OCI-LY1 (cell line): Measurements from ENCODE around the gene PCNX1.

Experiments
- H2AFZ ChIP-seq: fragments of 200-600 bp; sonication (generic), shearing (Covaris generic); 2 replicates; pipeline ENCODE4 v1.6.0; 2014; ENCODE audit warnings: antibody characterized with exemption, mild to moderate bottlenecking, low read length
- H3F3A ChIP-seq: fragments of 200-600 bp; sonication (generic), shearing (Covaris generic); 2 replicates; pipeline ENCODE4 v1.6.0; 2014; ENCODE audit warnings: mild to moderate bottlenecking, antibody characterized with exemption, low read length, moderate library complexity; ENCODE audit not compliant: insufficient read depth
- H3K27ac ChIP-seq: fragments of 200-600 bp; sonication (generic); 2 replicates; pipeline ENCODE4 v1.5.1; 2014; ENCODE audit warnings: low read length, mixed run types, mild to moderate bottlenecking, low read depth; ENCODE audit not compliant: poor library complexity, severe bottlenecking
- H3K27me3 ChIP-seq: fragments of 200-600 bp; sonication (generic); 2 replicates; pipeline ENCODE4 v1.6.0; 2014; ENCODE audit warnings: antibody characterized with exemption, mild to moderate bottlenecking, low read length, moderate library complexity; ENCODE audit not compliant: insufficient read depth
- H3K36me3 ChIP-seq: fragments of 200-600 bp; sonication (generic); 2 replicates; pipeline ENCODE4 v1.6.1; 2014; ENCODE audit warnings: mild to moderate bottlenecking, antibody characterized with exemption, low read length, moderate library complexity, mixed read lengths; ENCODE audit not compliant: insufficient read depth
- H3K4me1 ChIP-seq: fragments of 200-600 bp; sonication (generic); 2 replicates; pipeline ENCODE4 v1.5.1; 2014; ENCODE audit warnings: mild to moderate bottlenecking, low read length, moderate library complexity; ENCODE audit not compliant: insufficient read depth, severe bottlenecking
- H3K4me2 ChIP-seq: fragments of 200-600 bp; sonication (generic), shearing (Covaris generic); 2 replicates; pipeline ENCODE4 v1.6.1; 2014; ENCODE audit warnings: low read length
- H3K4me3 ChIP-seq: fragments of 200-600 bp; sonication (generic); 2 replicates; pipeline ENCODE4 v1.5.1; 2014; ENCODE audit warnings: low read length, low read depth, mild to moderate bottlenecking, mixed read lengths; ENCODE audit not compliant: poor library complexity, severe bottlenecking
- H3K79me2 ChIP-seq: fragments of 200-600 bp; shearing (Covaris generic); 2 replicates; pipeline ENCODE4 v1.6.1; 2016; ENCODE audit warnings: mixed run types, low read length, mixed read lengths; ENCODE audit not compliant: insufficient read depth
- H3K9ac ChIP-seq: fragments of 200-600 bp; sonication (generic), shearing (Covaris generic); 2 replicates; pipeline ENCODE4 v1.6.1; 2014; ENCODE audit warnings: mild to moderate bottlenecking, low read length, mixed read lengths
- H3K9me2 ChIP-seq: fragments of 200-600 bp; sonication (generic), shearing (Covaris generic); 2 replicates; pipeline ENCODE4 v1.6.1; 2014; ENCODE audit warnings: low read depth, mild to moderate bottlenecking, low read length, mixed read lengths
- H3K9me3 ChIP-seq: fragments of 200-600 bp; shearing (Covaris generic); 2 replicates; pipeline ENCODE4 v1.6.1; 2014; ENCODE audit warnings: low read length, mixed read lengths
- H4K20me1 ChIP-seq: fragments of 200-600 bp; sonication (generic), shearing (Covaris generic); 2 replicates; pipeline ENCODE4 v1.6.0; 2016; ENCODE audit warnings: mild to moderate bottlenecking, low read length; ENCODE audit not compliant: insufficient read depth
- EZH2 ChIP-seq: fragments of 200-600 bp; sonication (generic), shearing (Covaris generic); IDR thresholded peaks from 2 replicates; pipeline ENCODE4 v1.8.0; 2017; ENCODE audit warnings: borderline replicate concordance, mixed run types, mild to moderate bottlenecking, antibody characterized with exemption, low read length, moderate library complexity, mixed read lengths
- TF ChIP-seq, protein P1 (sequence below): fragments of 200-600 bp; sonication (generic), shearing (Covaris generic); IDR thresholded peaks from 2 replicates; pipeline ENCODE4 v1.5.1; 2017; ENCODE audit warnings: mild to moderate bottlenecking, antibody characterized with exemption, low read length, moderate library complexity, mixed read lengths

PCNX1 gene

DNA sequence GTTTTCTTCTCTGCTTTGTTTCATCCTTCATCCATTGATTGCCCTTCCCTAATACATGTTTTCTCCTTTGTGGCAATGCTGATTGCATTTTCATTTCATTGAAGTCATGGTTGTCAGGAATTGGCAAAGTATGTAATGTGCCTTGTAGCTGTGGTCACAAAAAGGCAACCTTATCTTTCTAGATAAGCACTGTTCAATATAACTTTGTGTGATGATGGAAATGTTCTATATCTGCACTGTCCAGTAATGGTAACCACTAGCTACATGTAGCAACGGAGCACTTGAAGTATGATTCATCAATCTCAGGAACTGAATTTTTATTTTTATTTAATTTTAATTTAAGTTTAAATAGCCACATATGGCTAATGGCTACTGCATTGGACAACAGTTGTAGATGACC lies 79.8 kb downstream of the PCNX1 start:
- TF ChIP-seq, protein P1, sequence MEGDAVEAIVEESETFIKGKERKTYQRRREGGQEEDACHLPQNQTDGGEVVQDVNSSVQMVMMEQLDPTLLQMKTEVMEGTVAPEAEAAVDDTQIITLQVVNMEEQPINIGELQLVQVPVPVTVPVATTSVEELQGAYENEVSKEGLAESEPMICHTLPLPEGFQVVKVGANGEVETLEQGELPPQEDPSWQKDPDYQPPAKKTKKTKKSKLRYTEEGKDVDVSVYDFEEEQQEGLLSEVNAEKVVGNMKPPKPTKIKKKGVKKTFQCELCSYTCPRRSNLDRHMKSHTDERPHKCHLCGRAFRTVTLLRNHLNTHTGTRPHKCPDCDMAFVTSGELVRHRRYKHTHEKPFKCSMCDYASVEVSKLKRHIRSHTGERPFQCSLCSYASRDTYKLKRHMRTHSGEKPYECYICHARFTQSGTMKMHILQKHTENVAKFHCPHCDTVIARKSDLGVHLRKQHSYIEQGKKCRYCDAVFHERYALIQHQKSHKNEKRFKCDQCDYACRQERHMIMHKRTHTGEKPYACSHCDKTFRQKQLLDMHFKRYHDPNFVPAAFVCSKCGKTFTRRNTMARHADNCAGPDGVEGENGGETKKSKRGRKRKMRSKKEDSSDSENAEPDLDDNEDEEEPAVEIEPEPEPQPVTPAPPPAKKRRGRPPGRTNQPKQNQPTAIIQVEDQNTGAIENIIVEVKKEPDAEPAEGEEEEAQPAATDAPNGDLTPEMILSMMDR: no peak
- TF ChIP-seq EZH2: no peak
- no peaks in the 10 kb centered on the region; the same call in 1 of the 2 replicates for H3F3A ChIP-seq

GRCh38 chr14:70988452-70988851 lies 81.2 kb downstream of the PCNX1 start:
- Histone ChIP-seq H3K4me2 (no peak overlapping the region), H3K4me1 (no peaks in the 10 kb centered on the region), H3K36me3 (no peaks in the 10 kb centered on the region), H3K27ac (no peak overlapping the region), H3K9ac (no peak overlapping the region), H3K27me3 (no peaks in the 10 kb centered on the region), H3K9me3 (no peaks in the 10 kb centered on the region), H3K9me2 (no peaks in the 10 kb centered on the region), H2AFZ (no peak overlapping the region), H3K79me2 (no peaks in the 10 kb centered on the region), H4K20me1 (no peaks in the 10 kb centered on the region), H3F3A (no peaks in the 10 kb centered on the region; the same call in 1 of the 2 replicates), H3K4me3 (no peak overlapping the region)
- TF ChIP-seq, protein P1: no peak
- no peak for TF ChIP-seq EZH2

More for the DNA sequence above, 79.8 kb downstream of the PCNX1 start:
- Histone ChIP-seq H3K27ac (no peak overlapping the region), H3K4me1 (peaks cover 2% of the 10 kb centered on the region), H3K9me2 (no peaks in the 10 kb centered on the region), H3K36me3 (no peaks in the 10 kb centered on the region), H3K27me3 (no peaks in the 10 kb centered on the region), H3K9ac (no peak overlapping the region), H3K79me2 (no peaks in the 10 kb centered on the region), H3K4me2 (no peak overlapping the region), H4K20me1 (no peaks in the 10 kb centered on the region), H3K9me3 (no peaks in the 10 kb centered on the region), H3K4me3 (no peak overlapping the region), H2AFZ (no peak overlapping the region)

- H3K9ac ChIP-seq: no peak overlapping the region
- no peaks in the 10 kb centered on the region; the same call in 1 of the 2 replicates for H3K9me2 ChIP-seq
- TF ChIP-seq, protein P1: no peak
- no peak for TF ChIP-seq EZH2
- no peak overlapping the region for H3K4me2 ChIP-seq
- H3K27ac ChIP-seq: no peak overlapping the region
- no peak overlapping the region for H3K4me3 ChIP-seq
- H3K36me3 ChIP-seq: peaks cover 7% of the 10 kb centered on the region; the same call in 1 of the 2 replicates
- no peaks in the 10 kb centered on the region for H3K27me3 ChIP-seq
- no peaks in the 10 kb centered on the region for H3F3A ChIP-seq
- H4K20me1 ChIP-seq: no peaks in the 10 kb centered on the region
- H3K9me3 ChIP-seq: no peaks in the 10 kb centered on the region
- H3K79me2 ChIP-seq: no peaks in the 10 kb centered on the region
- H3K4me1 ChIP-seq: no peaks in the 10 kb centered on the region
- no peak overlapping the region for H2AFZ ChIP-seq
Measured at GRCh38 chr14:70993931-70994330, 86.7 kb downstream of the PCNX1 start.
